G401 (cell line): ENCODE data around the gene ADNP2. TPM values are rescaled to one million over a fixed set of nuclear protein-coding genes. Genes with fewer than 3 reads are reported as not detected.
A peak's percentile ranks its signal among the peaks of the same experiment; 100 is the strongest.

Source experiments
- DNase-seq: peaks from one replicate; pipeline ENCODE4 v3.0.0-alpha.2; 2015; ENCODE audit warnings: low spot score
- in situ Hi-C: cut with HindIII; loops from 2 replicates; pipeline ENCODE4 v1.10.0; 2016; ENCODE audit warnings: low sequenced_read_pairs, mixed read lengths
- total RNA-seq: library from RNA; depleted of rRNA; stranded (reverse); fragments of >200 nt; shearing (Covaris generic); gene quantifications from 2 replicates; pipeline ENCODE4 v1.2.3, GENCODE V29; 2014; rRNA removed

ADNP2 gene, protein sequence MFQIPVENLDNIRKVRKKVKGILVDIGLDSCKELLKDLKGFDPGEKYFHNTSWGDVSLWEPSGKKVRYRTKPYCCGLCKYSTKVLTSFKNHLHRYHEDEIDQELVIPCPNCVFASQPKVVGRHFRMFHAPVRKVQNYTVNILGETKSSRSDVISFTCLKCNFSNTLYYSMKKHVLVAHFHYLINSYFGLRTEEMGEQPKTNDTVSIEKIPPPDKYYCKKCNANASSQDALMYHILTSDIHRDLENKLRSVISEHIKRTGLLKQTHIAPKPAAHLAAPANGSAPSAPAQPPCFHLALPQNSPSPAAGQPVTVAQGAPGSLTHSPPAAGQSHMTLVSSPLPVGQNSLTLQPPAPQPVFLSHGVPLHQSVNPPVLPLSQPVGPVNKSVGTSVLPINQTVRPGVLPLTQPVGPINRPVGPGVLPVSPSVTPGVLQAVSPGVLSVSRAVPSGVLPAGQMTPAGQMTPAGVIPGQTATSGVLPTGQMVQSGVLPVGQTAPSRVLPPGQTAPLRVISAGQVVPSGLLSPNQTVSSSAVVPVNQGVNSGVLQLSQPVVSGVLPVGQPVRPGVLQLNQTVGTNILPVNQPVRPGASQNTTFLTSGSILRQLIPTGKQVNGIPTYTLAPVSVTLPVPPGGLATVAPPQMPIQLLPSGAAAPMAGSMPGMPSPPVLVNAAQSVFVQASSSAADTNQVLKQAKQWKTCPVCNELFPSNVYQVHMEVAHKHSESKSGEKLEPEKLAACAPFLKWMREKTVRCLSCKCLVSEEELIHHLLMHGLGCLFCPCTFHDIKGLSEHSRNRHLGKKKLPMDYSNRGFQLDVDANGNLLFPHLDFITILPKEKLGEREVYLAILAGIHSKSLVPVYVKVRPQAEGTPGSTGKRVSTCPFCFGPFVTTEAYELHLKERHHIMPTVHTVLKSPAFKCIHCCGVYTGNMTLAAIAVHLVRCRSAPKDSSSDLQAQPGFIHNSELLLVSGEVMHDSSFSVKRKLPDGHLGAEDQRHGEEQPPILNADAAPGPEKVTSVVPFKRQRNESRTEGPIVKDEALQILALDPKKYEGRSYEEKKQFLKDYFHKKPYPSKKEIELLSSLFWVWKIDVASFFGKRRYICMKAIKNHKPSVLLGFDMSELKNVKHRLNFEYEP
- 25.1 and 27.3 TPM in 2 replicates for total RNA-seq

DNA sequence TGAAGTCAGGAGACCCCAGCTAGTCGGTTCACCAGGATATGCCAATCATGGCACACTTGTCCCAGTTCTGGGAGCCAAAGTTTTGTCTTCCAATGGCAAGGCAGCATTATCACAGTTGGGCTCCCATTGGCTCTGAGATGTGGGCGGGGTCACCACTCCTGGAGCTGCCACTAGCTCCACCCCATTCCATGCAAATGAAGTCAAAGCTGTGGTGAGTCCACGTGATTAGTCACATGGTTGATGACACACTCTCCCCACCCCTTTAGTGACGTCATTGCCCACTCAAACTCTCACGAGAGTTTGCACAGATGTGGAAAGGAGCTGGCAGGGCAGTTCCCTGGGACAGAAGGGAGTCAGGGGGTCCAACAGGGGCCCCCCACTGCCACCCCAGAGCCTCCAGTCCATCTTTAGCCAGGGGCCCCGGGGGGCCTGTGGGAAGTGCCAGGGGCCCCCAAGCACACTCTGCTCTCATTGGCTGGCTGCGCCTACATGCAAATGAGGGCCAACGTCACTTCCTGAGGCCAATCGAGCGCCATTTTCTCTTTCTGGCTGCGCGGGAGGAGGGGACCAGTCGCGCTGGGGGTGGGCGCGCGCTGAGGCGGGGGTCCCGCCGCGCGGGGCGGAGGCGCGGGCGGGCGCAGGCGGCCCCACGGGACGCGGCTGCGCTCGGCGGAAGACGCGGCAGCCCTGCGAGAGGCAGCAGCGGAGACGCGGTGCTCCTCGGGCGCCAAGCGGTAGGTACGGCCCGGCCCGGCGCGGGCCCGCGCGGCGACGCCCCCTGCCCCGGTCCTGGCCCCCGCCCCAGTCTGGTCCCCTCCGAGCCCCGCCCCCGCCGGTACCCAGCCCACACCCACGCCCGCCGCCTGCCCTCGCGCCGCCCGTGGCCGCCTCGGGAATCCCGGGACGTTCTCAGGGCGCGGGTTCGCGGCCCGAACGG lies at the start of gene ADNP2:
Gene ADNP2 (plus strand): TSS at position 524 of the 937 bp plus-strand sequence. CDS start 8,281 bp downstream, outside the sequence.
- in situ Hi-C loops = no loop called here
- peak; percentile 83 for DNase-seq

DNA sequence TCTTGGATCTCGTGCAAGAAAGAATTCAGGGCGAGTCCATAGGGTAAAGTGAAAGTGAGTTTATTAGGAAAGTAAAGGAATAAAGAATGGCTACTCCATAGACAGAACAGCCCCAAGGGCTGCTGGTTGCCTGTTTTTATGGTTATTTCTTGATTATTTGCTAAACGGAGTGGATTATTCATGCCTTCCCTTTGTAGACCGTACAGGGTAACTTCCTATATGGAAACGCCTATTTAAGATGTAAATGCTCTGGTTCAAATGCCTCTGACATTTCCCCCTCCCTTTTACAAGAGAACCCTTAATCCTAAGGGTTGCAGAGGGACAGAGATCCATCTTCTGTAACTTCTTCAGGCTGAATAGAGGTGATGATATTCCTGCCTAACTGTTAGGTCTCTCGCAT lies 49.1 kb upstream of the ADNP2 start:
- in situ Hi-C loops = no loop called here
- no peak for DNase-seq

DNA sequence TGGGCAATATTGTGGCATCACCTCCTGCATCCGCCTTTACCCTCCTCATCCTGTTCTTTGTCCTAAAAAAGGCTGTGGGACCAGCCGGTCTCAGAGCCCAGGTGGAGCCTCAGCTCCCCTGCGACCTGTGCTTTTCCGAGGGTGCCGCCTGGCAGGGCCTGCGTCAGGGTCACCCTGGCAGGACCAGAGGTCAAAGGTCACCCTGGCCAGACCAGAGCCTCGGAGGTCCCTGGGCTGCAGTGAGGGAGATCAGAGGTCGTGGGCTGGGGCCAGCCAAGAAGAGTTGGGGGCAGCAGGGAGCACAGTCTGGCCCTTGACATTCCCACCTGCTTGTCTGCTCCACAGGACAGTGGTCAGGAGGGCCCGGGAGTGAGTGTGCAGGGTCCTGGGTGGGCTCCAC lies 43.4 kb upstream of the ADNP2 start:
- DNase-seq = no peak
- in situ Hi-C loops = no loop called here

DNA sequence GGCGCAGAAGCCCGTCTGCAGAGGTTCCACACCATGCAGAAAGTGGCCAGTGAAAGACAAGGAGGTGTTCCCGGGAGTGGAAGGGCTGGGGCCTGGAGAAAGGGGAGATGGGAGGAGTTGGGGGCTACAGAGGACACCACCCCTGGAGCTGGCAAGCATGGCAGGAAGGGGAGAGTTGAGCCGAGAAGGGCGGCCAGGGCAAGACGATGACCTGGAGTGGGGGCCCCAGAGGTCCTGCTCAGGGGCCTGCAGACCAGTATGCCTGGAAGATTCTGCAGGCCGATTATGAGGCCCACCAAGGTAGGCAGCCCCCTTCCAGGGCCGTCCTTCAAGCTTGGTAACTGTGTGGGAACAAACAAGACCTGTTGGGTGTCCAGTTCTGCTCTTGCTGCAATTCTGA lies 41.7 kb upstream of the ADNP2 start:
- DNase-seq = no peak
- in situ Hi-C loops = no loop called here

DNA sequence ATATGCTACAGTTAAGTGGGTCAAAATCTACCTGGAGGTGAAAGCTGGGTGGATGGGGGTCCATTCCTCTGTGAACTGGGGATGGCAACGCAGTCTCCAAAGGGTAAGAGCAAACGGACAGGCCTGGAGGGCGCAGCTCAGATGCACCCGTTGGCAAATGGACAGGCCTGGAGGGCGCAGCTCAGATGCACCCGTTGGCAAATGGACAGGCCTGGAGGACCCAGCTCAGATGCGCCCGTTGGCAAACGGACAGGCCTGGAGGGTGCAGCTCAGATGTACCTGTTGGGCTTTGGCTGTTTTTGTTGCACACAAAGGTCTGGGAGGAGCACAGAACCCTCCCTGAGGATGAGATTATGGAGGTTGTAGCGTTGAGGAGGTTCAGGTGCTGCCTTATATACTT lies 41.2 kb upstream of the ADNP2 start:
- no peak for DNase-seq
- in situ Hi-C loops = no loop called here

DNA sequence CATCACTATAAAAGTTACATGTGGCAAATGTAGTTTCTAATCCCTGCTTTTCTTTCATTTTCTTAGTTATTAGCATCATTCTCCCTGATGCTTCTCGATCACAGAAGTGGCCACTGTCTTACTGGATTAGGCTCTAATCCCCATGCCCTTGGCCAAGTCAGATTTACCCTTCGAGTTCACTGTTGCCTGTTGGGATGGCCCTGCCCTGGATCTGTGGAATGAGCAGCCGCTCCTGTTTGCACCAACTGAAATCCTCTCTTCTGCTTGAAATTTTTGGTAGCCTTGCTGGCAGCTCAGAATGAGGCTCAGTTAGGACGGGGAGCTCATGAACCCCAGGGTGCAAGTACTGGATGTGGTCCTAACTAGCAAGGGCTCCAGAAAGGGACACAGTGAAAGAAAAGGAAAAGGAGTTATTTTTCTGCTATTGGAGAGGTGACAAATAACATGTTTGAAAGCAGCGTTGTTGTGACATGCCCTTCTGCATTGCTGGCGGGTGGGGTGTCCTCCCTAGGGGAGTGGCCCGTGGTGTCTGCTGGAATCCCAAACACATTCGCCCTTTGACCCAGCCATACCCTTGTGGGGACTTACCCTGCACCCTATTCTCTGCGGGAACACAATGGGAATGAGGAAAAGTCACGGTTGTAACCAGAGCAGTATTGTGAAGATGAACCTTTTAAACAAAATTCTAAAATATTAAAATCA lies 40.3 kb upstream of the ADNP2 start:
- DNase-seq = no peak
- in situ Hi-C loops = no loop called here

DNA sequence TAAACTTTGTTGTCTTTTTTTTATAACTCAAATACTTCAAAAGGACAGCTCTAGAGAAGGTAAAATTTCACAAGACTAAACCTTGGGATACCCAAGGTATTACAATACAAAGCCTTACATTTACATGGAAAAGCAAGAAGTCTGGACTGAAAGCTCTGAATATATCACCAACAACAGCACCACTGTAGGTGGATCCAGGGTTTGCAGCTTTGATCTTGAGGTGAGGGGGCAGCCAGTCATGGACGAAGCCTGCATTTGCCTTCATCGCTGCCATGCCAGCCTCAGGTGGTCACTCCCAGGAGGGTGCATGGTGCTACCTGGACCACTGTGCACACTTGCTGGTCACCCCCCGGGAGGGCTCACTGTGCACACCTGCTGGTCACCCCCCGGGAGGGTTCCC lies 38.2 kb upstream of the ADNP2 start:
- DNase-seq = no peak
- in situ Hi-C loops = no loop called here

DNA sequence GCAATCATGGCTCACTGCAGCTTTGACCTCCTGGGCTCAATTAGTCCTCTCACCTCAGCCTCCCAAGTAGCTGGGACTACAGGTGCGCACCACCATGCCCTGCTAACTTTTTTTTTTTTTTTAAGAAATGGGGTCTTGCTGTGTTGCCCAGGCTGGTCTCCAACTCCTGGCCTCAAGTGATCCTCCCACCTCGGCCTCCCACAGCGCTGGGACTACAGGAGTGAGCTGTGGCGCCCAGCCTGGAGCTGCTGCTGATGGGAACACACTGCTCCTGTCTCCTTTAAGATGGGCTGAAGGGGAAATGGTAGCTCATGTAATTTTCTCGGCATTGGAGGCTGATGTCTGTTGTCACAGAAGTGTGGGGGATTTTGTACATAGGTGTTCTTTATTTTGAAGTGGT lies 34.9 kb upstream of the ADNP2 start:
- no peak for DNase-seq
- in situ Hi-C loops = no loop called here

DNA sequence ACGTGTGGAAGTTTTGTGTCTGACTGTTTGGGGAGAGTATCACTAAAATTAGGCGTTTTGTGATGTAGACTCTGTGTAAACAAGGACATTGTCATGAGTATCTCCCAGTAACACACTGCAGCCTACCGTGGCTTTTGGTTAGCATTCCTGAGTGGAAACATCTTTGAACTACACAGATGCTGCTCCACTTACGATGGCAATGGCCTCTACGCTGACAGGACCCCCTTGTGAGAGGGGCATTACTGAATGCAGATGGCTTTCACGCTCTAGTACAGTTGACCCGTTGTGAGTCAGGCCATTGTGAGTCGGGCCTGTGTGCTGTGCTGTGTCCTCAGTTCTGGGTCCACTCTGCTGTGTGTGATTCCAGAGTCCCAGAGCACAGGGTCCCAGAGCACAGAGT lies 34.4 kb upstream of the ADNP2 start:
- no peak for DNase-seq
- in situ Hi-C loops = no loop called here

DNA sequence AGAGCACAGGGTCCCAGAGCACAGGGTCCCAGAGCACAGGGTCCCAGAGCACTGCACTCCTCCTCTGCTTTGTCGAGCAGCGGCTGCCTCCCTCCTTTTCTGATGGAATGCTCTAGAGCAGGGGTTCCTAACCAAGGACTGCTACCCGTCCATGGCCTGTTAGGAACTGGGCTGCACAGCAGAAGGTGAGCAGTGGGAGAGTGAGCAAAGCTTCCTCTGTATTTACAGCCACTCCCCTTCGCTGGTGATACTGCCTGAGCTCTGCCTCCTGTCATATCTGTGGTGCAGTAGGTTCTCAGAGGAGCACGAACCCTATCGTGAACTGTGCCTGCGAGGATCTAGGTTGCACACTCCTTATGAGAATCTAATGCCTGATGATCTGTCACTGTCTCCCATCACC lies 33.1 kb upstream of the ADNP2 start:
- no peak for DNase-seq
- in situ Hi-C loops = no loop called here

DNA sequence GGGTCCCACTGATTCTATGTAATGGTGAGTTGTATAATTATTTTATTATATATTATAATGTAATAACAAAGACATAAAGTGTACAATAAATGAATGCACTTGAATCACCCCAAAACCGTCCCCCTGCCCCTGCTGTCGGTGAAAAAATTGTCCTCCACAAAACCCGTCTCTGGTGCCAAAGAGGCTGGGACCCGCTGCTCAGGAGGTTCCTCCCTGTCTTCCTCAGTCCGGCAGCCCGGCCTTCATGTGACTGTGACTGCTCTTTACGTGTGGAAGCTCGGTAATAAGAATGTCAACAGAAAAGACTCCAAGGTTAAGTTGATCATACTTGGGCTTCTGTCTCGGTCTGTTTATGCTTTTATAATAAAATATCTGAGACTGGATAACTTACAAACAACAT lies 32.7 kb upstream of the ADNP2 start:
- no peak for DNase-seq
- in situ Hi-C loops = no loop called here

DNA sequence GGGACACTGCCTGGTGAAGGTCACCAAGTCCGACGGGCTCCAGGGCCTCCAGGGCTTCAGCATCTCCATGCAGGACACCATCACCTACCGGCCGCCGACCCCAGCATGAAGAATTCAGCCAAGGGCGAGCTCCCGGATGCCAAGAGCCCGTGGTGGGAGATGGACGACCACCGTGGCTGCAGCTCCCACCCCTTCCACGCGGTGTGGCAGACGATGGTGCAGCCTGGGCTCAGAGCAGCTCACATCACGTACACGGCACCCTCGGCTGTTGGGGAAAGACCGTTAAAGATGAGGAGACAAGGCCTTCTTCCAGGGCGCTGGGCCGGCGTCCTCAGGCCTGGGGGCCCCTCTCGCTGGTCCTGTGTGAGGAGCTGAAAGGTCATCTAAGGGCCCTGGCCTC lies 31.2 kb upstream of the ADNP2 start:
- in situ Hi-C loops = no loop called here
- DNase-seq = no peak

DNA sequence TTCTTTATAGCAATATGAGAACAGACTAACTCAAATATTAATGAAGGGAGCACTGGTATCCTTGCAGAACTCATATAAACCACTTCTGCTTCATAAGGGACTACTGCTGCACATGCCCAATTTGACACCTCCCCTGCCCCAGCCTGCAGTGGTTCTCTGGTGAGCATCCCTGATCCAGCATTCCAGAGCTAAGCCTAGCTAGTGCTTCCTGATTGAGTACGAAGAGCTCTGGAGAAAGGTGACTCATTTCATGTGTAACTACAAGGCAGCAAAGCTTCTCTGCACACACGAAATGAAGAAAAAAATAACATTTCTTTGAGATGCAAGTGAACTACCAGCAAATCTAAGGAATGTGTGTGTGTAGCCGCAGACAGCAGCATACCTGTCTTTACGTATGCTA lies 22.8 kb upstream of the ADNP2 start:
- no peak for DNase-seq
- in situ Hi-C loops = no loop called here

DNA sequence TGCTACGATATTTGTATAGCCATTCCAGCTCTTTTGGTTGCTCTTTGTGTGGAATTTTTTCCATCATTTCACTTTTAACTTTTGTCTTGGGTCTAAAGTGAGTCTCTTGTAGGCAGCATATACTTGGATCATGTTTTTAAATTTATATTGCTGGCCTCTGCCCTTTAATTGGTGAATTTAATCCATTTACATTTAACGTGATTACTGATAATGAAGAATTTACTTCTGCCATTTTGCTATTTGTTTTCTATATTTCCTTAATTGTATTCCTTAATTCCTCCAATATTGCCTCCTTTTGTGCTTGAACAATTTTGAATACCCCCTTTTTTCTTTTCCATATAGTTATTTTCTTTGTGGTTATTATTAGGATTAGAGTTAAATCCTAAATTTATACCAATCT lies 21.0 kb upstream of the ADNP2 start:
- in situ Hi-C loops = no loop called here

DNA sequence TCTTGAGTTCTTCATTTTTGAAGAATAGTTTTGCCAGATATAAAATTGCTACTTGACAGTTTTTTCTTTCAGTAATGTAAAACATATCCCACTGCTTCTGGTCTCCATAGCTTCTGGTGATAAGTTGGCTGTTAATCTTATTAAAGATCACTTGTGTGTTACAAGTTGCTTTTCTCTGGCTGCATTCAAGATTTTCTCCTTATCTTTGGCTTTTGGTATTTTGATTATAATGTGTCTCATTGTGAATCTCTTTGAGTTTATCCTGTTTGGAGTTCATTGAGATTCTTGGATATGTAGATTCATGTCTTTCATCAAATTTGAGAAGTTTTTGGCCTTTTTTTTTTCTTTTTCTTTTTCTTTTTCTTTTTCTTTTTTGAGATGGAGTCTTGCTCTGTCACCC lies 20.2 kb upstream of the ADNP2 start:
- in situ Hi-C loops = no loop called here
- no peak for DNase-seq

More for the DNA sequence above, 21.0 kb upstream of the ADNP2 start:
- DNase-seq = no peak

DNA sequence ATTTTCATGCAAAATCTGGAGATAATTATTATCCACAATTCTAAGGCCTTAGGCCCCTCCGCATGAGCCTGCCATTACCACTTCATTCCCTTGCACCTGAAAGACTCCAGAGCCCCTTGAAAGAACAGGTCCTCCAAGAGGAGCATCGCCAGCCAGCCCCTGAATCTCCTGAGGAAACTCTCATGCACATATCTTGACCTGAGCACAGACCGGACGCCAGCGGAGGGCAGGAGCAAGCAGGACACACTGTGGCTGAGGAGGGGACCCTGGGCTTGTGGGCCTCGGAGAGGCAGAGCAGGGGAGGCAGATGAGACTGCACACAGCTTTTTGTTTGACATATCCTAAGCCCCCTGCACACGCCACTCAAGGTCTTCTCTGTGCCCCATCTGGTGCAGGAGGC lies 13.6 kb upstream of the ADNP2 start:
- no peak for DNase-seq
- in situ Hi-C loops = no loop called here

DNA sequence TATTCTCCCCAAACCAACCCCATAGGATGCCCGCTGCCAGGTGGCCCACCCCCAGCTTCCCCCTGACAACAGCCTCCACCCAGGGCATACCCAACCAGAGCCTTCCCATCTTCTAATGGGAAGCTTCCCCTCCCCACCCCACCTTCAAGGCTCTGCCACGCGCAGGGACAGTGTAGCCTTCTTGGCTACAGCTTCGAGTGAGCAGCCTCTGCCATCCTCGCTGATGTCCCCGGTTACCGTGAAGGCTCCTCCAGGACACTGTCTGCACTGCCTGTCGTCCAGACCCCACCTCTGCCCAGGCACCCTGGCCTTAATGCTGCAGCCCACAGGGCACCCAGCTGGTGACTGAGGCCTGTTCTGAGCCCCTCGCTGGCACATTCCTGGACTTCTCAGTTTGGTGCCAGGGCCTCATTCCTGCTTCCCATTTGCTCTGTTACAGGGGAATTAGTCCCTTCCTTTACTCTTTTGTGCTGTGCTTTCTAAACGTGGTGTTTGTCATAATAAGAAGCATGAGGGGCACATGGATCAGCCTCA lies 13.0 kb upstream of the ADNP2 start:
- in situ Hi-C loops = no loop called here
- DNase-seq = no peak

DNA sequence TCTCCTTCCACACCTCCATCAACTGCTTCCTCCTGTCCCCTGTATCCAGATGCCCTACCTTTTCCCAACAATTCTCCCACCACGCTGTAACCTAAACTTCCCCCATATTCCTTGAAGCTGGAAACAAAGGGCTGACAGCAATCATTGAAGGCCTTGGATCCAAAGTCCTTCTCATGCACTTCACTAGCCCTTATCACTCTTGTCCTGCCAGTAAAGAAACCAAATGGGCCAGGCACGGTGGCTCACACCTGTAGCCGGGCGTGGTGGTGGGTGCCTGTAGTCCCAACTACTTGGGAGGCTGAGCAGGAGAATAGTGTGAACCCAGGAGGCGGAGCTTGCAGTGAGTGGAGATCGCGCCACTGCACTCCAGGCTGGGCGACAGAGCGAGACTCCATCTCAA lies 11.9 kb upstream of the ADNP2 start:
- in situ Hi-C loops = no loop called here
- no peak for DNase-seq
